HG02870 (cell line): Measurements from ENCODE around the gene GALNT18.
"Not testable (repeated sequence)": the region's sequence is repeated elsewhere in the genome, so short reads cannot be mapped to it uniquely, and the experiment has no call there.

Source experiments
- ATAC-seq: cut with Tn5 transposase; IDR thresholded peaks from one replicate; pipeline ENCODE4 v1.9.1; 2021; ENCODE audit warnings: mild to moderate bottlenecking, moderate library complexity; ENCODE audit not compliant: unreplicated experiment

The GALNT18 gene

DNA sequence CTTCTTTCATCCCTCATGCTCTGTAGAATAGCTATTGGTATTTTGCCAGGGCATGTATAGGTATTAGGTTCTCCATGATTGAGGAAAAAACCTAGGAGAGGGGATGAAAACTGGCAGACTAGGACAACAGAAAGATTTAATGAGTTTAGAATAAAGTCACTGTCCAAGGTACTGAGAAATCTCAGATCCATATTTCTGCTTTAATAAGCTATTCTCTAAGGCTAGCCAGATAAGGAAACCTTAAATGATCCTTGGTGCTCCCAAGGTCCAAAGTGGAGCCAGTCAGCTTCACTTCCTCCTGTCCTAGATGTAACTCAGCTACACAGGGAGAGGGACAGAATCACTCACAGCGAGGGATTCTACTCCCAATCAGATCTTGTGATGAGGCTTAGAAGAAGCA, 255.0 kb downstream of the GALNT18 start:
- ATAC-seq = no peak

DNA sequence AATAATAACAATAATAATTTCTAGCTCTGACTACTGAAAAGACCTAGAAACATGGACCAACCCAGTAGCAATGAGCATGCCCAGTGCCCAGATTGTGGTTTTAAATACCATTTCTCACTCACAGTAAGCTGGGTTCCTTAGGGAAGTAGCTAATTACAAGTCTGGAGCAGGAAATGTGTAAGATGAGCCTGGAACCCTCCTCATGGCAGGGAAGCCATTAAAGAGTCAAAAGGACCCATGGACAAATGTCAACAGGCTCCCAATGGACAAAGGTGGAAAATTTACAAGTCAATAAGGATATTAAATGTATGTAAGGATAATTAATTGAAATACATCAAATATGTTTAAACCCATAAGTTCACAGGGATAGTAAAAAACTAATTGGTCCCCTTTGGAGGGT, 258.1 kb downstream of the GALNT18 start:
- ATAC-seq = no peak

- no peak for ATAC-seq
Observed at GRCh38 chr11:11359611-11360010, 262.2 kb downstream of the GALNT18 start.

- no peak for ATAC-seq
Observed at GRCh38 chr11:11356842-11357241, 265.0 kb downstream of the GALNT18 start.

DNA sequence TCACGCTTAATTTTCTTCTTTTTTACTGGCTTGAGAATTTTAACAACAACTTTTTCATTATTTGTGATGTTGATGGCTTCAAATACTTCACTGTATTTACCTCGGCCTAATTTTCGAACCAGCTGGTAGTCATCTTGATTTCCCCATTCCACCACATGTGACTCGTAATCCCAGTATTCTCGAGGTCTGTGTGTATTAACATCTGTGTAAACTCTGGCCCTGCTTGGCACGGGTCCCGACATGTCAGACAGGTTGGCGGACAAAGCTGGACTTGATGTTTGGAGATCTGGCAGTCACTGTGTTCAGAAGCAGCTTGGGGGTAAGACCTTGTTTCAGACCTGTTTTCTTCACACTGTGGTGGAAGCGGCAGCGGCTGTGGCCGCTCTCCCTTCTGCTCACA, 268.9 kb downstream of the GALNT18 start, which contains the start of gene CSNK2A3:
CSNK2A3 (minus strand) TSS at position 373 of the 400 bp plus-strand sequence; CDS start at position 242, 131 bp downstream.
- ATAC-seq = not testable (repeated sequence)

DNA sequence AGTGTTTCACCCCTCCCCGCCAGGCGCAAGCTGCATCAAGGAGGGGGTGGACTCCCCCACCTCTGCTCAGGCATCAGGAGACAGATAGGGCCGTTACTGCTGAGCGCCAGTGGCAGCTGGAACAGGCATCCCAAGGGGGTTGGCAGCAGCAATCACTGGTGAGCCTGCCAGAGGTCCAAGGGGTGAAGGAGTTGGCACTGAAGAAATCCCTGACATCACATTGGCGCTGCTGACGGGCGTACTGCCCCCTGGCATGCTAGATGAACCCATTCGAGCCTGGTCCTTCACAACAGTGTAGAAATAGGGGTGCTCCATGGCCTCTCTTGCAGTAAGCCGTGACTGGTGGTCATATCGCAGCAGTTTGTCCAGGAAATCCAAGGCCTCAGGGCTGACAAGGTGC, 270.0 kb downstream of the GALNT18 start:
- ATAC-seq = not testable (repeated sequence)

GRCh38 chr11:11351042-11351586, 270.7 kb downstream of the GALNT18 start:
- no peak for ATAC-seq

DNA sequence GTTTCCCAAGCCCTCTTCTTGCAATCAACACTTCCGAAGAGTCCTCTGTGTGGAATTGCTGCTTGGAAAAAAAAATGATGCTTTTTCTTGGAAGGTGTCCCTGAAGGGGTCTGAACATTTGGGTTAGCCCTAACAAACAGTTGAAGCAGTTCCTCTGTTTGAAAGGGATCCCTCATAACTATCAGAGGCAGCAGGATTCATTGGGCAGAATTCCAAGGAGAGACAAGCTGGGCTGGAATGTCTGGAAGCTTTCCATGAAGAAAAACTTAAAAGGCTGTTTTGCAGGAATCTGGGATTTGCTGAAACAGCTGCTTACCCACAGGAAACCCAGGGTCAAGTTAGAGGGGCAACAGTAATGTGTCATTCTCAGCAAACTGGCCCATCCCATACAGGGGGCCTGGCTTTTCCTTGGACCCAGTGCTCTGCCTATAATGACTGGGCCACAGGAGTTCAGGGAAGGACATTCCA, 271.9 kb downstream of the GALNT18 start:
- no peak for ATAC-seq

DNA sequence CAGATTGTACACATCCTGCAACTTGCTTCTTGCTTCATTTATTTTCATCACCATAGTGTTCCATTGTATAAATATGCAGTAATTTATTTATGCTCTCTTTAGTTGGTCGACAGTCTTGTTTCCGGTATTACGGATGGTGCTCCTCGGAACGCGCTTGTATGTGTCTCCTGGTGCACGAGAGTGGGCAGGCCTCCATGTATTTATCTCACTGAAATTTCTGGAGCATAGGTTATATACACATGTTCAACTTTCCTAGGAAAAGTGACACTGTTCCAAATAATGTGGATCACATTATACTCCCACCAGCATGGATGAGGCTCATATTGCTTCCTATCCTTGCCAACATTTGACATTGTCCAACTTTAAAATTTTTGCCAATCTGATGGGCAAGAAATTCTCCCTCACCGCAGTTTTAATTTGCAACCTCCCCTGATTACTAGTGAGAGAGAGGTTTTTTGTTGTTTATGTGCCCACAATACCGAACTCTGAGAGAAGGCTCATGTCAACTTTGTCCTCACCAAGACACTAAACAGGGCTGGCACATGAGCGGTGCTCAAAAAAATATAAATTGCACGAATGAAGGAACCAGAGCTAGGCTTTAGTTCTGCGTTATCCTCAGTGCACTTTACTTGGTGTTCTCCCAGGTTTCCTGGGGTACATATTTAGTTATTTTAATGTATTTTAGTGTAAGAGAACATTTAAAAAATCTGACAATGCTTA, 272.5 kb downstream of the GALNT18 start:
- no peak for ATAC-seq

GRCh38 chr11:11348303-11348702, 273.5 kb downstream of the GALNT18 start:
- no peak for ATAC-seq

- ATAC-seq = no peak
Observed at GRCh38 chr11:11347592-11347991, 274.2 kb downstream of the GALNT18 start.

DNA sequence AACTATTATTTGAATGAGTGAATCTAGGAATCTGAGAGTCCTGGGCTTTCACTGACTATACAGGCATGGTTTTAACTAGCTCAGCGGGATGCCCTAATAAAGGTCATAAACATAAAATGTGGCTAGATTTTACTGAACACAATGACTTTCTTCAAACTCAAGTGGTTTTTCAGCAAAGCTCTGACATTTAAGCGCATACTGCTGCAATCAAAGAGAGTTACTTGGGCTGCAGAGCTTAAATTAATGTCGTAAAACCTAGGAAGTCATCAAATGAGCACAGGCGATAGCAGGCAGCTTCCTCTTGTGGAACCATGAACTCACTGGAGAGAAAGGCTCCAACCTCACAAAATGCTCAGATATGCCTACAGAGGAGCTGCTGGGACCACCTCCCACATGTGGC, 275.5 kb downstream of the GALNT18 start:
- ATAC-seq = no peak

- no peak for ATAC-seq
Observed at GRCh38 chr11:11345099-11345498, 276.7 kb downstream of the GALNT18 start.

GRCh38 chr11:11344045-11344444, 277.8 kb downstream of the GALNT18 start:
- no peak for ATAC-seq

DNA sequence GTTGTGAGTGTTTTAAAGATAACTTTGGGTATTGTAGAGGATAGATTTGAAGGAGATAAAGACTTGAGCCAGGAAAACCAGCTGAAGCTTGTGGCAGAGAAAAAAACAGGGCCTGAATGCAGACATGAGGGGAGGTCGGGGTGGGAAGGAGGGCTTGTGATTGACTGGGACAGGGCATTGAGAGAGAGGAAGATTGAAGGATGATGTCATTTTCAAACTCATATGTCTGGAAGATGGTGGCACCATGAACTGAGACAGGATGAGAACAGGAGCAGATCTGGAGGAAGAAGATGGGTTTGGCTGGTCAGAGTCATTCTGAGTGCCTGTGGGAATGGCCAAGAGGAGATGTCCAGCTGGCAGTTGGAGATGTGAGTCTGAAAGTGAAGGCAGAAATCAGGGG, 283.5 kb downstream of the GALNT18 start:
- no peak for ATAC-seq

- ATAC-seq = no peak
Observed at GRCh38 chr11:11336664-11337063, 285.1 kb downstream of the GALNT18 start.

GRCh38 chr11:11335043-11335442, 286.8 kb downstream of the GALNT18 start:
- no peak for ATAC-seq

DNA sequence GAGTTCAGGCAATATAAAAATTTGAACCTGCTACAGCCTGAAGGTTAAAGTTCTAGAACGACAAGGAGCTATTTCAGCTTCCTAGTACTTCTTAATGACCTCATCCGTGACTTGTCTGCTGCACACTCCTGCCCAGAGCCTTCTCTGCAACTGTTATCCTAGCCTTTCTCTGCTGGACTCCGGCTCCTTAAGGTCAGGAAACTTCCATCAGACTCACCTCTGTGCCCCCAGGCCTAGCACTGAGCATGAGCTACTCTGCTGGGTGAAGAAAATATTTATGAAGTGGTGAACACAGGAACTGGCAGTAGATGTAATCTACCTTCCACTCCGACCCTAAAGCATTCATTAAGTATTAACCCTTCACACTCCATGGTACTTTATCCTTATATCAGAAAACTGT, 287.2 kb downstream of the GALNT18 start:
- ATAC-seq = no peak

GRCh38 chr11:11332141-11332710, 289.6 kb downstream of the GALNT18 start:
- ATAC-seq = no peak

DNA sequence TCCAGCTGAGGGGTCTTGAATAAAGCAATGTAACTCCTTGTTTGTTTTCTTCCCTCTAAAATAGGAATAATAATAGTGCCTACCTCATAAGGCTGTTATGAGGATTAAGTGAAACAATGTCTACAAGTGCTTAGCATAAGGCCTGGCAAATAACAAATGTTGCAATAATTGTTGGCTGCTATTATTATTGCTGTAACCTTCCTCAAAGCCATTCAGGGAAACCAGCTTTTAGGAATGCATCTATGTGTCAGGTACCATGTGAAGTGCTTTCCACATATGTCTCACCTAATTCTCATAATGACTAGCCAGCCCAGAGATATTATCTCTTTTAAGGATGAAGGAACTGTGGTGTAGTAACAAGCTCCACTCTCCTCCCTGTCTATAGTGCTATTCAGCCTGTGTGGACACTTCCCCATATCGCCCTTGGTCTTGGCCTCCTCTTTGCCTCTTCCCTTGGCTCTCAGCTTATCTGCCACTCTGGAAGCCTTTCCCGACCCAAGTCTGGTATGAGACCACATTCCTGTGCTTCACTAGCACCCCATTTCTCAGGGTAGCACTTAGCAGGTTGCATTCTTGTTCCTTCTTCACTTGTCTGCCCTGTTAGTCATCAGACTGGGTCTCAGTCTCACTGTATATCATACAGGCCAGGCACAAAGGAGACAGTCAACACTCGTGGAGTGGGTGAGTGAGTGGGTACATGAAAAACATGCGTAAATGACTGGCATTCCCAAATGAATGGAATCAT, 292.6 kb downstream of the GALNT18 start:
- ATAC-seq = no peak

DNA sequence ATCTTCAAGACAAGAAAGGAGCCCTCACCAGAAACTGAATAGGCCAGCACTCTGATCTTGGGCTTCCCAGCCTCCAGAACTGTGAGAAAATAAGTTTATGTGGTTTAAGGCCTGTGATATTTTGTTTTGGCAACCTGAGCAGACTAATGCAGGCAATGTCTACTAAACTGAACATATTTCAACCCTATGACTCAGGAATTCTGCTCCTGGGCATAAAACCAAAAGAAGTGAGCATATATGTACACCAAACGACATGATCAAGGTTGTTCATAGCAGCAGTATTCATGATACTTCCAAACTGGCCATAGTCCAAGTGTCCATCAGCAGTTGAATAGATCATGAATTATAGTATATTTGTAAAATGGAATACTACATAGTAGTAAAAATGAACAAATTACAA, 297.7 kb downstream of the GALNT18 start:
- ATAC-seq = no peak

DNA sequence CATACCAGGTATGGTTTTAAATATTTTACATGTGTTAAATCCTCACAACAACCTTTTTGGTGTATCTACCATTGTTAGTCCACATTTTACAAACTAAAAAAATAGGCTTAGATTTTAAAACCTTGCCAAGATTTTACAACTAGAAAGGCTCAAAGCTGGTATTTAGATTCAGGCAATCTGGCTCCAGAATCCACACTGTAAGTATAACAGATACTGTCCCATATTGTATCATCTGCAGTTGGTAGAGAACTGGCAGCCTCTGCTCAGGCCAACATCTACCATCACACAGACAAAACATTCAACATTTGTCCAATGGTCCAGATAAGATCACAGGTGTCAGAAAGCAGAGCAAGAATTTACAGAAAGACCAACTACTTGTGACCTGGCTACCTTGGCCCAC, 299.7 kb downstream of the GALNT18 start:
- ATAC-seq = no peak
